C4-2B (cell line): ENCODE measurements around the gene RBPJL.

Source experiments
- ZFX ChIP-seq: fragments of 450-650 bp; IDR thresholded peaks from 2 replicates; pipeline ENCODE4 v1.6.1; 2017
- TF ChIP-seq, protein P1 (sequence below): fragments of 450-650 bp; conservative IDR thresholded peaks from 2 replicates; pipeline ENCODE4 v1.5.1; 2017; ENCODE audit warnings: mild to moderate bottlenecking

DNA sequence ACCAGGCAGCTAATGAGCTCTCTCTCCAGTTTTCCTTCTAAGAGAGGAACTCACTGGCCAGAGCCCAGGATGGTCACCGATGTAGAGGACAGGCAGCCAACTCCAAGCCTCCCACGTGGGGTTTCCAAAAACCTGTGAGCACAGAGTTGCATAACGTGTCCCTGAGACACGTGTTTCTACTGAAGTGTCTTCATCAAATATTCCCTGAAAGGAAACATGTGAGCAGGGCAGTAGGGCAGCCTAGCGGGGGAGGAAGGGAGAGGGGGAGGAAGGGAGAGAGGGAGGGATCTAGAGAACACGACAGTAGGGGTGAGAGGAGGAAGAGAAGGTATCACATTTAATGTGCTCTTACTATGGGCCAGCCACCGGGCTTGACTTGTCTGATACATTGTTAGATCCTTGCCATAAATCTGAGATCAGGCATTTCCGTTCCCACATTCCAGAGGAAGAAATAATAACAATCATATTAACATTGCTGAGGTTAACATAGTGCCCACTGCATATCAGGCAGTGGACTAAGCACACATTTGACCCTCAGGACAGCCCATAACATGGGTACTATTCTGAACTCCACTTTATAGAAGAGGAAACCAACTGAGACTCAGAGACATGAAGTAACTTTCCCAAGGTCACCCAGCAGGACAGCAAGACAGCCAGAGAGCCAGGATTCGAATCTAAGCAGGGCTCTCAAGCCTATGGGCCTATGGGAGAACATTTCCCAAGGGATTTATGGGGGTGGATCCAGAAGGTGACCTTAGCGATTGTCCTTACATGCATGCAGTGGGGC lies 51.8 kb downstream of the RBPJL start:
- TF ChIP-seq, protein P1, sequence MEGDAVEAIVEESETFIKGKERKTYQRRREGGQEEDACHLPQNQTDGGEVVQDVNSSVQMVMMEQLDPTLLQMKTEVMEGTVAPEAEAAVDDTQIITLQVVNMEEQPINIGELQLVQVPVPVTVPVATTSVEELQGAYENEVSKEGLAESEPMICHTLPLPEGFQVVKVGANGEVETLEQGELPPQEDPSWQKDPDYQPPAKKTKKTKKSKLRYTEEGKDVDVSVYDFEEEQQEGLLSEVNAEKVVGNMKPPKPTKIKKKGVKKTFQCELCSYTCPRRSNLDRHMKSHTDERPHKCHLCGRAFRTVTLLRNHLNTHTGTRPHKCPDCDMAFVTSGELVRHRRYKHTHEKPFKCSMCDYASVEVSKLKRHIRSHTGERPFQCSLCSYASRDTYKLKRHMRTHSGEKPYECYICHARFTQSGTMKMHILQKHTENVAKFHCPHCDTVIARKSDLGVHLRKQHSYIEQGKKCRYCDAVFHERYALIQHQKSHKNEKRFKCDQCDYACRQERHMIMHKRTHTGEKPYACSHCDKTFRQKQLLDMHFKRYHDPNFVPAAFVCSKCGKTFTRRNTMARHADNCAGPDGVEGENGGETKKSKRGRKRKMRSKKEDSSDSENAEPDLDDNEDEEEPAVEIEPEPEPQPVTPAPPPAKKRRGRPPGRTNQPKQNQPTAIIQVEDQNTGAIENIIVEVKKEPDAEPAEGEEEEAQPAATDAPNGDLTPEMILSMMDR, result no peak
- no peak for TF ChIP-seq ZFX
